ENCODE measurements around the gene INTS3.

DNA sequence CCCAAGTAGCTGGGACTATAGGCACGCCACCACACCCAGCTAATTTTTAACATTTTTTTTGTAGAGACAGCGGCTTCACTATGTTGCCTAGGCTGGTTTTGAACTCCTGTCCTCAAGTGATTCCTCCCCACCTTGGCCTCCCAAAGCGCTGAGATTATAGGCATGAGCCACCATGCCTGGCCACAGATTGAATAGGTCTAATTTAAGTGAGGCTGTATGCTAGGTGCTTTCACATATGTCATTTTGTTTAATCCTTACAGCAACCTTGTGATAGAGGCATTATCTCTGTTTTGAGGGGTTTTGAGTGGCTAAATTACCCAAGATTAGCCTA lies 7.2 kb downstream of the INTS3 start:
- TF ChIP-seq, protein P1, sequence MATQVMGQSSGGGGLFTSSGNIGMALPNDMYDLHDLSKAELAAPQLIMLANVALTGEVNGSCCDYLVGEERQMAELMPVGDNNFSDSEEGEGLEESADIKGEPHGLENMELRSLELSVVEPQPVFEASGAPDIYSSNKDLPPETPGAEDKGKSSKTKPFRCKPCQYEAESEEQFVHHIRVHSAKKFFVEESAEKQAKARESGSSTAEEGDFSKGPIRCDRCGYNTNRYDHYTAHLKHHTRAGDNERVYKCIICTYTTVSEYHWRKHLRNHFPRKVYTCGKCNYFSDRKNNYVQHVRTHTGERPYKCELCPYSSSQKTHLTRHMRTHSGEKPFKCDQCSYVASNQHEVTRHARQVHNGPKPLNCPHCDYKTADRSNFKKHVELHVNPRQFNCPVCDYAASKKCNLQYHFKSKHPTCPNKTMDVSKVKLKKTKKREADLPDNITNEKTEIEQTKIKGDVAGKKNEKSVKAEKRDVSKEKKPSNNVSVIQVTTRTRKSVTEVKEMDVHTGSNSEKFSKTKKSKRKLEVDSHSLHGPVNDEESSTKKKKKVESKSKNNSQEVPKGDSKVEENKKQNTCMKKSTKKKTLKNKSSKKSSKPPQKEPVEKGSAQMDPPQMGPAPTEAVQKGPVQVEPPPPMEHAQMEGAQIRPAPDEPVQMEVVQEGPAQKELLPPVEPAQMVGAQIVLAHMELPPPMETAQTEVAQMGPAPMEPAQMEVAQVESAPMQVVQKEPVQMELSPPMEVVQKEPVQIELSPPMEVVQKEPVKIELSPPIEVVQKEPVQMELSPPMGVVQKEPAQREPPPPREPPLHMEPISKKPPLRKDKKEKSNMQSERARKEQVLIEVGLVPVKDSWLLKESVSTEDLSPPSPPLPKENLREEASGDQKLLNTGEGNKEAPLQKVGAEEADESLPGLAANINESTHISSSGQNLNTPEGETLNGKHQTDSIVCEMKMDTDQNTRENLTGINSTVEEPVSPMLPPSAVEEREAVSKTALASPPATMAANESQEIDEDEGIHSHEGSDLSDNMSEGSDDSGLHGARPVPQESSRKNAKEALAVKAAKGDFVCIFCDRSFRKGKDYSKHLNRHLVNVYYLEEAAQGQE (IDR thresholded peaks at IDR 0.05; ENCODE audit: low read depth) = no peak
- TF ChIP-seq CEBPB (IDR thresholded peaks at IDR 0.05) (no peak), EGR1 (IDR thresholded peaks at IDR 0.05) (no peak), EP300 (IDR thresholded peaks at IDR 0.05; ENCODE audit: borderline replicate concordance) (no peak), RAD21 (IDR thresholded peaks at IDR 0.05; ENCODE audit: low read depth) (no peak), TAF1 (IDR thresholded peaks at IDR 0.05; ENCODE audit: low read depth) (no peak), FOXM1 (IDR thresholded peaks at IDR 0.05; ENCODE audit: borderline replicate concordance, low read depth) (no peak), CREB1 (IDR thresholded peaks at IDR 0.05; ENCODE audit: low read depth) (no peak)
